Esophagus squamous epithelium (tissue), 4 donors: ENCODE data around the gene FHOD3.

Source experiments
- CTCF ChIP-seq, 6 experiments: fragments of 450-650 bp in 4 of 6; fragments of 200-600 bp in 2 of 6; sonication (generic) in 2 of 6; IDR thresholded peaks; one replicate each; pipeline ENCODE4 v1.5.1; 2016 to 2019; ENCODE audit warnings: antibody characterized with exemption in 6 of 6, mild to moderate bottlenecking in 4 of 6, moderate library complexity in 4 of 6
- POLR2A ChIP-seq, 4 donors: fragments of 450-650 bp; IDR thresholded peaks; one replicate each; pipeline ENCODE4 v1.6.1; 2017; ENCODE audit warnings: antibody characterized with exemption in 4 of 4, mild to moderate bottlenecking in 4 of 4, moderate library complexity in 3 of 4

- no peak for TF ChIP-seq CTCF (IDR thresholded peaks at IDR 0.05)
- no peak for TF ChIP-seq POLR2A (IDR thresholded peaks at IDR 0.05)
Measured at GRCh38 chr18:36825526-36825925, 528.0 kb downstream of the FHOD3 start.
